ENCODE results near the gene PCBP3.

DNA sequence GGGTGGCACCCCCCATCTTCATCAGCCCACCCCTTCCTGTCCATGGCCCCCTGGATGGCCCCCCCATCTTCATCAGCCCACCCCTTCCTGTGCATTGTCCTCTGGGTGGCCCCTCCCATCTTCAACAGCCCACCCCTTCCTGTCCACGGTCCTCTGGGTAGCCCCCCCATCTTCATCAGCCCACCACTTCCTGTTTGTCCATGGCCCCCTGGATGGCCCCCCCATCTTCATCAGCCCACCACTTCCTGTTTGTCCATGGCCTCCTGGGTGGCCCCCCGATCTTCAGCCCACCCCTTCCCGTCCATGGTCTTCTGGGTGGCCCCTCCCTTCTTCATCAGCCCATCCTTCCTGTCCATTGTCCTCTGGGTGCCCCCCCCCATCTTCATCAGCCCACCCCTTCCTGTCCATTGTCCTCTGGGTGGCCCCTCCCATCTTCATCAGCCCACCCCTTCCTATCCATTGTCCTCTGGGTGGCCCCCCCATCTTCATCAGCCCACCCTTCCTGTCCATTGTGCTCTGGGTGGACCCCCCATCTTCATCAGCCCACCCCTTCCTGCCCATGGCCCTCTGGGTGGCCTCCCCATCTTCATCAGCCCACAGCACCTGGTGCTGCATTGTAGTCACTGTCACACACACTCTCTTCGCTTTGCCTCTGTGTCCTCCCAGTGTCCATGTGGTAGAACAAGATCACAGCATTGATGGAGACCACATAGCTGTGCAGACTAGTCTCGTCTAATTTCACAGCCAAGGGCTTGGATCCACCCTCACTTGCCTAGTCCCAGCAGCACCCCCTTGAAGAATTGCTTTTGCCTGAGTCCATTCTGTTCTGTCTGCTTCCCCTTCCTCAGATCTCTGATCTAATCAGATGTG, 95.9 kb downstream of the PCBP3 start:
- TF ChIP-seq ZZZ3 (IDR thresholded peaks at IDR 0.05; ENCODE audit: control insufficient read depth, insufficient read length, low read depth): no peak
- TF ChIP-seq ZNF274 (IDR thresholded peaks at IDR 0.05; ENCODE audit: insufficient read depth, insufficient read length): no peak
- TF ChIP-seq POLR2A (IDR thresholded peaks at IDR 0.05; ENCODE audit: low read depth, low read length): no peak
- TF ChIP-seq CBX5 (IDR thresholded peaks at IDR 0.05; ENCODE audit: low read depth): no peak
- no peak for TF ChIP-seq SIX5 (IDR thresholded peaks at IDR 0.05; ENCODE audit: low read depth, low read length, severe bottlenecking)

All from GM12878 (cell line).